ENCODE measurements around the gene CHRM2. TPM values are rescaled to one million over a fixed set of nuclear protein-coding genes. Genes with fewer than 3 reads are reported as not detected.

CHRM2 gene
- total and polyA plus RNA-seq, 2 of the 8 experiments (the other 6 are each of a cell fraction or from before 2014, with no cell fraction given) = 0.17 to 0.32 TPM

DNA sequence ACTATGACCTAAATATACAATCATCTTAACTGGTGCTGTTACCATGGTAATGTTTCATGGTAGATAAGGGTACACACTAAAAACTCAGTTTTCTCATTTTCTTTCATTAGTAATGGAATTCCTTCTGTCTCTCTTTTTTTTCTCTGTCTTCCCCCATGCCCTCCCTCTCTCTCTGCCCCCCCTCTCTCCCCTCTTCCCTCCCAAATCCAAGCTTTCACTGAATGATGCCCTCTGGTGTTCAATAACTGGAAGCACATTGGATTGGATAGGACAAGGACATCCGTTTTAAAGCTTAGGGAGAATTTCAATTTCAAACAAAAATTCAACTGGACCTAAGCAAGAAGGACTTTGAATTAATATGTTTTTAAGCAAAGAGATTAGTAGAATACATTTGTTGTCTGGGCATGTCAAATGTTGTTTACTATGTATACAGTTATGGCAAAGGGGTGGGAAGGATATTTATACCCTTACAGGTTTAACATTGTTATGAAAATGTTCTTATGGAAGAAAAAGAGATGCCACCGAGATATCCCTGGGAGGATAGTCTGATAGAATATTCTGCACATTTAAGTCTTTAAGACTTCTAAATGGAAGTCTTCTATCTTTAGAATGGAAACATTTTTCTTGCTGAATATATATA is 6.1 kb downstream of the CHRM2 start:
- Histone ChIP-seq H3K4ac (replicated peaks; ENCODE audit: insufficient read length, low read depth, low read length) (no peak overlapping the region), H3K79me1 (ENCODE audit: low read depth, low read length) (no peaks in the 10 kb centered on the region), H3K79me2 (ENCODE audit: control insufficient read depth in 1 of 2, insufficient read depth in 2 of 2, low read length in 2 of 2) (no peaks in the 10 kb centered on the region), H2BK5ac (ENCODE audit: low read depth, low read length) (no peak overlapping the region), H3K9ac (replicated peaks in 1 of 4; ENCODE audit: extremely low read depth in 1 of 4, low read depth in 3 of 4, low read length in 3 of 4) (no peak overlapping the region), H2BK20ac (ENCODE audit: low read length) (no peak overlapping the region), H3K9me3 (ENCODE audit: insufficient read depth in 2 of 2, low read depth in 1 of 2, low read length in 1 of 2) (no peaks in the 10 kb centered on the region), H3K27ac (ENCODE audit: low read depth, low read length) (no peak overlapping the region), H3K23me2 (ENCODE audit: low read depth, low read length) (peaks cover 12% of the 10 kb centered on the region; the same call in 1 of the 2 replicates), H3K4me1 (replicated peaks in 1 of 4; ENCODE audit: control insufficient read depth in 3 of 4, insufficient read depth in 4 of 4, low read length in 3 of 4) (peaks cover 0 to 16% (median 7%) of the 10 kb centered on the region in 4 experiments; a peak in 6 of 7 replicates), H2BK120ac (replicated peaks; ENCODE audit: low read depth, low read length) (no peak overlapping the region), H3K4me2 (ENCODE audit: insufficient read depth in 1 of 2, low read depth in 2 of 2, low read length in 2 of 2) (no peak overlapping the region), H2AK5ac (ENCODE audit: low read depth, low read length) (no peak overlapping the region), H3K56ac (replicated peaks; ENCODE audit: insufficient read length, low read depth, low read length) (no peak overlapping the region), H3K27me3 (replicated peaks in 1 of 4; ENCODE audit: control insufficient read depth in 3 of 4, extremely low read depth in 1 of 4, insufficient read depth in 3 of 4, low read length in 3 of 4) (peaks cover 27 to 40% (median 32%) of the 10 kb centered on the region in 4 experiments), H4K20me1 (replicated peaks in 1 of 2; ENCODE audit: control insufficient read depth in 1 of 2, insufficient read depth in 2 of 2, low read length in 2 of 2) (peaks cover 0 to 4% of the 10 kb centered on the region in 2 experiments), H4K8ac (ENCODE audit: extremely low read depth, insufficient read depth, low read length) (no peak overlapping the region), H3K4me3 (ENCODE audit: extremely low read depth in 1 of 4, insufficient read depth in 2 of 4, low read depth in 3 of 4, low read length in 4 of 4) (no peak overlapping the region), H4K5ac (ENCODE audit: insufficient read length, low read depth, low read length) (no peak overlapping the region), H4K91ac (replicated peaks; ENCODE audit: insufficient read length, low read length) (no peak overlapping the region), H2BK12ac (ENCODE audit: low read depth, low read length) (no peak overlapping the region), H2AFZ (ENCODE audit: low read length) (no peak overlapping the region), H3K18ac (ENCODE audit: extremely low read depth, low read length) (no peak overlapping the region), H3K14ac (ENCODE audit: insufficient read length) (no peak overlapping the region), H2BK15ac (ENCODE audit: low read length) (no peak overlapping the region), H3K36me3 (ENCODE audit: control insufficient read depth in 2 of 4, insufficient read depth in 4 of 4, low read length in 3 of 4) (no peaks in the 10 kb centered on the region), H3K23ac (ENCODE audit: insufficient read length) (no peak overlapping the region)
- FAIRE-seq = peak; percentile 68
- CTCF ChIA-PET (ENCODE audit: partially characterized antibody) = interaction anchor here (0.6 to 3.2 kb wide), 19 partner anchors 8 to 1158 kb away, joined by 3 to 16 read pairs (median 4); no protein-coding TSS in a partner anchor
- no peak for DNase-seq (ENCODE audit: low read depth in 1 of 2, low spot score in 2 of 2)
- POLR2A ChIA-PET (ENCODE audit: partially characterized antibody) = interaction anchor here (0.6 to 1.2 kb wide), 2 partner anchors 124 to 297 kb away, joined by 3 read pairs; no protein-coding TSS in a partner anchor
- 41% methylated on average over 2 of the region's 2 CpGs; no CpG with 5 or more reads in 1 of the 2 experiments for WGBS, 2 experiments (ENCODE audit: extremely low coverage in 1 of 2, insufficient coverage in 1 of 2, insufficient read length in 1 of 2, insufficient replicate concordance in 2 of 2, low coverage in 1 of 2, low lambda C conversion rate in 2 of 2, missing lambda C conversion rate in 1 of 2)
- TF ChIP-seq, protein P1, sequence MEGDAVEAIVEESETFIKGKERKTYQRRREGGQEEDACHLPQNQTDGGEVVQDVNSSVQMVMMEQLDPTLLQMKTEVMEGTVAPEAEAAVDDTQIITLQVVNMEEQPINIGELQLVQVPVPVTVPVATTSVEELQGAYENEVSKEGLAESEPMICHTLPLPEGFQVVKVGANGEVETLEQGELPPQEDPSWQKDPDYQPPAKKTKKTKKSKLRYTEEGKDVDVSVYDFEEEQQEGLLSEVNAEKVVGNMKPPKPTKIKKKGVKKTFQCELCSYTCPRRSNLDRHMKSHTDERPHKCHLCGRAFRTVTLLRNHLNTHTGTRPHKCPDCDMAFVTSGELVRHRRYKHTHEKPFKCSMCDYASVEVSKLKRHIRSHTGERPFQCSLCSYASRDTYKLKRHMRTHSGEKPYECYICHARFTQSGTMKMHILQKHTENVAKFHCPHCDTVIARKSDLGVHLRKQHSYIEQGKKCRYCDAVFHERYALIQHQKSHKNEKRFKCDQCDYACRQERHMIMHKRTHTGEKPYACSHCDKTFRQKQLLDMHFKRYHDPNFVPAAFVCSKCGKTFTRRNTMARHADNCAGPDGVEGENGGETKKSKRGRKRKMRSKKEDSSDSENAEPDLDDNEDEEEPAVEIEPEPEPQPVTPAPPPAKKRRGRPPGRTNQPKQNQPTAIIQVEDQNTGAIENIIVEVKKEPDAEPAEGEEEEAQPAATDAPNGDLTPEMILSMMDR (IDR thresholded peaks at IDR 0.05; ENCODE audit: control extremely low read depth in 1 of 3, insufficient read depth in 1 of 3, low read depth in 1 of 3, low read length in 3 of 3) = peak in 2 of 3 experiments; percentile 43 to 60; a peak in 3 of 4 replicates
- TF ChIP-seq POLR2AphosphoS5 (IDR thresholded peaks at IDR 0.05; ENCODE audit: low read depth, low read length) (no peak), RAD21 (IDR thresholded peaks at IDR 0.05 in 1 of 2, conservative IDR thresholded peaks at IDR 0.05 in 1 of 2; ENCODE audit: low read depth in 2 of 2, low read length in 2 of 2) (peak; percentile 55 to 59)

All from H1 (cell line).